ENCODE results near the gene KL.

KL gene

DNA sequence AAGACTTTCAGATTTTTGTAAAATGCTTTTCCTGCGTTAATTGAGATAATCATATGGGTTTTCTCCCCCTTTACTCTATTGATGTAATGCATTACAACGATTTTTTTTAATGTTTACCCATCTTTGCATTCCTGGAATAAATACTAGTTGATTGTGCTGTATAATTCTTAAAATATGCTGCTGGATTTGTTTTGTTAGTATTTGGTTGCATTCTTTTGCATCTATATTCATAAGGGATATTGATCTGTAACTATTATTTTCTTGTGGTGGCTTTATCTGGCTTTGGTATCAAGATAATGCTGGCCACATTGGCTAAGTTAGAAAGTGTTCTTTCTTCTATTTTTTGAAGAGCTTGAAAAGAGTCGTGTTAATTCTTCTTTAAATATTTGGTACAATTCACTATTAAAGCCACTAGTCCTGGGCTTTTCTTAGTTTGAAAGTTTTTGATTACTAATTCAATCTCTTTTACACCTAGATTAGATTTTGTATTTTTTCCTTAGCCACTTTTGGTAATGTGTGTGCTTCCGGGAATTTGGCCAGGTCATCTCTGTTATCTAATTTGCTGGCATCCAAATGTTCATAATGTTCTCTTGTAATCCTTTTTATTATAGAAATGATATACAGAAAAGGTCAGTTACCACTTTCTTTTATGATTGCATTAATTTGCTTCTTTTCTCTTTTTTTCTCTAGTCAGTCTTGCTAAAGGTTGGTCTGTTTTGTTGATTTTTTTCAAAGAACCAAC lies 29.8 kb downstream of the KL start:
- DNase-seq, result no peak

DNA sequence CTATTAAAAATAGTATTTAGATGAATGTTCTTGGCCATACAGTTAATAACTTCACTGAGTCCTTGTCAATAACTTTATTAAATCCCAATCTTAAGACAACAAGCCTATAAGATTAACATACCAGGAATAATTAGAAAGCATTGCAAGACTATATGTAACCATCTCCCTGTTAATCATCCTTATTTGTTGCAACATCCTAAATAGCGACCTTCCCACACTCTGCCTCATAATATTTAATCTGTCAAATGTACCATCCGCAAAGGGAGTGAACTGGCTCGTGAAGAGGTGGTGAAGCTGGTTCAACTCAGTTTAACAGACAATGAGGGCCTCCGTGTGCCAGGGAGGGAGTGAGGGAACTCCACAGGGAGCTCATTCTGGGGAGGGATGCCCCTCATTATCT lies 33.9 kb downstream of the KL start:
- no peak for DNase-seq

DNA sequence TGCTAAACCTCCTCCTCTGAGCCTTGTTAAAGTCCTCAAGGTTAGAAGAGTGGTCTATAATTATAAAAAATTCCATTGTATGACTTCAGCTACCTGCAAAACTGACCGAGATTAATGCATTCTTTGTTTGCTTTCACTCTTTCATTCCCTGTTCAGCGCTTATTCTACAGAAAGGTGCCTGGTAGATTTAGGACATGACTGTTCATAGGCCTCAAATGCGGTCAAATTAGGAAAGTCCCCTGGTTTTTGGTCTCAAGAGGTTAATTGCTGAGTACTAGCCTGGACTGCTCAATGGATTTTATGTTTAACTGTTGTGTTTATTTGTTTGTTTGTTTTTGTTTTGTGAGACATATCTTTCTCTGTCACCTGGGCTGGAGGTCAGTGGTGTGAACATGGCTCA lies 35.4 kb downstream of the KL start:
- DNase-seq, result no peak

DNA sequence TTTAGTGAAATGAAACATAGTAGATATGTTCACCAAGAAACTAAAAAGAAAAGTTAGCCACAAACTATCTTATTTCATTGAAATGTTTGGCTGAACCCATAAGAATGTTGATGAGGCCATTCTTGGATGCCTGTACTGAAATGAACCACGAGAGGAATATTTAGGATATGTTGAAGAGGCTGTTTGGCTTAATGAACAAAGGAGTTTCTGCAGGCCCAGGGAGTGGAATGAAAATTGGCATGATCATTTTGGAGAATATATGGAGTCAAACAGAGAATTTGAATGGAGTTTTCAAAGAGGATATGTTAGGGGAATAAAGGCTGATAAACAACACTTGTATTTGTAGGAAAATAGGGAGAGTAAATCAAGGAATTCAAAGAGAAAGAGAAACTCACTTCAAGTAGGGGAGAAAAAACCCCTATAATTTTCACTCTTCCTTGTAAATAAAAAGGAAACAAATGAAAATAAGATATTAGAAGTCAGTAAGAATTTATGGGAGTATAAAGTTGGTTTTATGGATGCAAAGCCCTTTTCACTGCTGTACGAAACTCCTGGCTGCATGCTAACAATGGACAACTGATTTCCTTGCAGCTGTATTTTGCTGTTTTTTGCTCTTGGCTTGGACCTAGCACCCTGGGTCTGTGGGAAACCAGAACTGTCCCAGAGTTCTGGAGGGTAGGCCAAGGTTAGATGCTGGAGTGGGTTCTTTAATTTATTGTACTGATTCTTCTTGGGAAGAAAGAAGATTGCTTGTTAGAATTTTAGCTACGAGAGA lies 36.5 kb downstream of the KL start:
- DNase-seq, result no peak

DNA sequence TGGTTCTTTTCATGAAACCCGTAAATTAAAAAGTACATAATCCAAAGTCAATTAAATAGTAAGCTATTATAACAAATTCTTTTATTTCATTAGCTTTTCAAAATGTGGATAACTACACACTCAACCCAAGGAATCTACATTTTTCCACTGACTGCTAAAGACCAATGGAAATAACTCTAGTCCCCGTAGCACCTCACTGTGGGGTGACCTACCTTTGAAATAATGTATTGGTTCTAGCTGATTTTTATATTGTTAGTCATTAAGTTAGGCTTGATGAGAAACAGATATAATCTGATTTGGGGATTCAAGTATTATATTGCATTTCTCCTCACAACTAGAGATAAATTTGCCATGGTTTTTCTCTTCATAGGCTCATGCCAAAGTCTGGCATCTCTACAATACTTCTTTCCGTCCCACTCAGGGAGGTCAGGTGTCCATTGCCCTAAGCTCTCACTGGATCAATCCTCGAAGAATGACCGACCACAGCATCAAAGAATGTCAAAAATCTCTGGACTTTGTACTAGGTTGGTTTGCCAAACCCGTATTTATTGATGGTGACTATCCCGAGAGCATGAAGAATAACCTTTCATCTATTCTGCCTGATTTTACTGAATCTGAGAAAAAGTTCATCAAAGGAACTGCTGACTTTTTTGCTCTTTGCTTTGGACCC lies 37.3 kb downstream of the KL start:
- DNase-seq, result no peak

DNA sequence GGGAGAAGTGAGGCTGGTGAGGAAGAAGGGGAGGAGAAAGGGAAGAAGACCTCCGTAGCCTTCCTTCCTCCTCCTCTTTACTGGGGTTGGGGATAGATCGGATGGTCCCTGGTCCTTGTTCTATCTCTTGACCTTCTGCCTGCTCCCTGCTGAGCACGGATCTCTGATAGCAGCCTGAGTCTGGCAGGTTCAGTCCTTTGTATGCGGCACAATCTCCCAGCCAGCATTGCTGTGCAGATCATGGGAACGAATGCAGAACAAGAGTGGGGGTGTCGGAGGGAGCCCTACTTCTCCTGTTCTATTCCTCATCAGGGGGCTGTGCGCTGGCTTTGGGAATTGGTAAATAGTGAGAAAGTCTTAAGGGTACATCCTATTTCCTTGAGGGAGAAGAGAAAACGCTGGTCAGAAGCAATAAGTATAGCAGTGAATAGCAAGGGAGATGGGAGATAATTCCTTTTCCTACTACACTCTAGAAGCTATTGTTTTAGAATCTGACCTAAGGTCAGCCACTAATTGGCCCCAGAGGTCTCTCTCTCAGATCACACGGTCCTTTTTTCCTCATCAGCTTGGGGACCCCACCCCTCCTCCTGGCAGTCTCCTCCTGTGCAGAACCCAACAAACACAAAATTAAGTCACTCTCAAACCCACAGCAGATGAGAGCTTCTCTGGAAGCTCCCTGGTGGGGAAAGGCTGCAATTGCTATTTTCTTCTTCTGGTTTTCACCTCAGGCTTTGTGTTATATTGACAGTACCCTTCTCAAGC lies 41.0 kb downstream of the KL start:
- no peak for DNase-seq

DNA sequence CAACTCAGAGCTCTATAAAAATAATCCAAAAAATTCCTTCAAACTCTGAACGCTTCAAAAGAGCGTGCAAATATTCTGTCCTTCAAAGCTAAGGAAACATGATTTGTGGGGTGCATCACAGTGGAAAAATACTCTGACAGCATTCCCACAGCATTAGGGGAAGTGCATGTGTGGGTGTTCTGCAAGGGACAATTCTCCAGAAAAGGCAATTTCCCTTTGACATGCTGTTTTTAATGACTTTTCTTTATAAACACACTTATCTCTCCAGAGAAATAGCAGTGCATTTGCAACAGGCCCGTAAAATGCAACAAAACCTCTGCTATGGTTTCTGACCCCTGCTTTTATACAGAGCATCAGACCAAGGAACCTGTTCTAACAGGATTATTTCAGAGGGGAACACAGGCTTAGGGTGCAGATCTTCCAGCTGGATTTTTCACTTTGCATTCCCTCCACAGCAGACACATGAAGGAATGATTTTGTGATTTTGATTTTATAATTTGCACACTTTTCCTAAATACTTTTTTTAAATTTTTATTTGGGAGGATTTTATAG lies 42.6 kb downstream of the KL start:
- no peak for DNase-seq

DNA sequence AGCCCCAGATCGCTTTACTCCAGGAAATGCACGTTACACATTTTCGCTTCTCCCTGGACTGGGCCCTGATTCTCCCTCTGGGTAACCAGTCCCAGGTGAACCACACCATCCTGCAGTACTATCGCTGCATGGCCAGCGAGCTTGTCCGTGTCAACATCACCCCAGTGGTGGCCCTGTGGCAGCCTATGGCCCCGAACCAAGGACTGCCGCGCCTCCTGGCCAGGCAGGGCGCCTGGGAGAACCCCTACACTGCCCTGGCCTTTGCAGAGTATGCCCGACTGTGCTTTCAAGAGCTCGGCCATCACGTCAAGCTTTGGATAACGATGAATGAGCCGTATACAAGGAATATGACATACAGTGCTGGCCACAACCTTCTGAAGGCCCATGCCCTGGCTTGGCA lies 44.6 kb downstream of the KL start:
- DNase-seq, result no peak

DNA sequence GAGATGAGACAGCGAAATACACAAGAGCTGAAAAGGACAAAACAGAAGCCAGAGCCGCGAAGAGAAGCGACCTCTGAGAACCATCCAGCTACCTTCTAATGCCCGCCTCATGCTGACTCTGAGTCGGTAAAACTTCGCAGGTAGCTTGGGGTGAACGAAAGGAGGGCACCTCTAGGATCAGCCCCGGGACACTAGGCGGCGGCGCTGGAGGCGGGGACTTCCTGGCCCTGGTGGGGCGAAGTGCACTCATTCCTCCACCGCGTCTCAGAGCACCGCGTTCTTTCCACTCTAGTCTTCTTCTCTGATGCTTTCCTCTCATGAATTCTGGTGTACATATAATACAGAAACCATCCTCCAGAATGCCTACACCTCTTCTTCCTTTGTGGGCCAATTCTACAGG lies 50.1 kb downstream of the KL start:
- no peak for DNase-seq

DNA sequence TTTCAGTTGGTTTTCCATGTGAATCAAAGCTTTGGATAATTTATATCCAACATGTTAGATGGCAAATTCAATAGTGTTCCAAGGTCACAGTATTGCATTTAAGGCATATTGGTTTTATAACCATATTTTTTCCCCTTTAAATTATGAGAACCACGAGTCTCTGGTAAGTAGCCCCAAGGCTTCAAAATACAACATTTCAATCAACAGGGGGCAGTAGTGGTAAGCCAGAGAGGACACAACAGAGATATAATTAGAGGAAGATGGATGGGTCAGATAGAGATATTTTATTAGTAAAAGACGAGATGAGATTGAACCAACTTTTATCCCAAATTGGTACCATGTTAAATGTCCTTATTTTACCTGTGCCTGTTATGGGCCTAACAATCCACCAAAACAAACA lies 53.1 kb downstream of the KL start:
- DNase-seq, result no peak

DNA sequence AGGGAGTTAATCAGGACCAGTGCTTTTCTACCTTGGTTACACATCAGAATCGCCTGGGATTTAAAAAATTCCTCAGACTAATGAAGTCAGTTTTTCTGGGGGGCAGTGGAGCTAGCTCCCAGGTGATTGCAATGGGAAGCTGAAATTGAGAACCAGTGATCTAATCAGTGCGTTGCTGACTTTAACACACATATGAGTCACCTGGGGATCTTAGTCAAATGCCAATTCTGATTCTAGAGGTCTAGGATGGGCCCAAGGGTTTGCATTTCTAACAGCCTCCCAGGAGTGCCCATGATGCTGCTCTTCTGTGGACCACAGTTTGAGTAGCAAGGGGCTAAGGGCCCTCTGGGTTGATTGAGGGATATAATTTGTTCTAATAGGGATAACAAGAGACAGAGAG lies 54.5 kb downstream of the KL start:
- no peak for DNase-seq

DNA sequence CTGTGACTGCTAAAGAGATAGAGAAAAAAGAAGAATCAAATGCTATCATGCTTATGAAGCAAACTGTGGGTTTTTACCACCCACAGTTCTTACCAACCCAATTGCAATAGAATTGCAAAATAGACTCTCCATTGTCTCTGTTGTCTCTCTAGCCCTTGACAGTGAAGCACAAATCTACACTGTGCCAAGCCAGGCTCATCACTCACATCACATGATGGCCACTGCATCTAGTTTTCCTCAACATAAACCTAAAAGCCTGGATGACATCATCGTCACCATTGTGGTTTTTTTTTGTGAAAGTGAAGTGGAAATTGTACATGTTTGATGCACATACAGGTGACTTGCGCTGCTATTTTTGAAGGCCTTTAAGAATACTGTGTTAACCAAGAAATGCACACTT lies 56.1 kb downstream of the KL start:
- DNase-seq, result no peak

DNA sequence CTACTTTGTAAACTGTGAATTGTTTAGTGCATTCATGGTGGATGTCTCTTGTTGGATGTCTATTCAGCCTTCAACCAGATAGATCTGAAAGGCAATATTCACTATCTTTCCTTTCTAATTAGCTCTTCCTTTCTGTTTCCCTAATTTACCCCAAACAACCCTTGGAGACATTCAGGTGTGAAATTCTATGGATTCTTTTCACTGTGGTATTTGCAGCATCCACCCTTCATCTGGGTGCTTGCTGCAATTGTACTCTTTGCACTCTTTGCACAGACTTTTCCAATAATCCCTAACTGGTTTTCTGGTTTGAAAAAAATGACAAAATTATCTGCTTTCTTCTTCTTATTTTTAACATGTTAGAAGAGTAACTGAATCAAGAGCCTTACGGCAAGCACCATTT lies 56.5 kb downstream of the KL start:
- no peak for DNase-seq

DNA sequence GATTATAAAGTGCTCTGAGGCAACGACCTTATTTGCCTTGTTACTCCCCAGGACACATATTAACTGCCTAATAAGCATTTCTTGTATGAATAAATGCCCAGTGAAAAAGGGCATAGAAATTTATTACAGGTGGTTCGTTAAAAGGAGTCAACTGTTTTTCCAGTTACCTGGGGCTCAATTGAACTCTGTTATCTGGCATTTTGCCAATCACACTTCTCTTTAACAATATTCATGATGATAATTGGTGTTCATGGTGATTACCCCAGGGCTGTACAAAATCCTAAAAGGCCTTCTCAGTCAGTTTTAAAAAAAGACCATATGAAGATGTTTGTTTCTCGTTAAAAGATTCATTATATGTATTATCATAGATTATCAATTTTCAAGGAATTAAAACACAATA lies 57.1 kb downstream of the KL start:
- DNase-seq, result no peak

DNA sequence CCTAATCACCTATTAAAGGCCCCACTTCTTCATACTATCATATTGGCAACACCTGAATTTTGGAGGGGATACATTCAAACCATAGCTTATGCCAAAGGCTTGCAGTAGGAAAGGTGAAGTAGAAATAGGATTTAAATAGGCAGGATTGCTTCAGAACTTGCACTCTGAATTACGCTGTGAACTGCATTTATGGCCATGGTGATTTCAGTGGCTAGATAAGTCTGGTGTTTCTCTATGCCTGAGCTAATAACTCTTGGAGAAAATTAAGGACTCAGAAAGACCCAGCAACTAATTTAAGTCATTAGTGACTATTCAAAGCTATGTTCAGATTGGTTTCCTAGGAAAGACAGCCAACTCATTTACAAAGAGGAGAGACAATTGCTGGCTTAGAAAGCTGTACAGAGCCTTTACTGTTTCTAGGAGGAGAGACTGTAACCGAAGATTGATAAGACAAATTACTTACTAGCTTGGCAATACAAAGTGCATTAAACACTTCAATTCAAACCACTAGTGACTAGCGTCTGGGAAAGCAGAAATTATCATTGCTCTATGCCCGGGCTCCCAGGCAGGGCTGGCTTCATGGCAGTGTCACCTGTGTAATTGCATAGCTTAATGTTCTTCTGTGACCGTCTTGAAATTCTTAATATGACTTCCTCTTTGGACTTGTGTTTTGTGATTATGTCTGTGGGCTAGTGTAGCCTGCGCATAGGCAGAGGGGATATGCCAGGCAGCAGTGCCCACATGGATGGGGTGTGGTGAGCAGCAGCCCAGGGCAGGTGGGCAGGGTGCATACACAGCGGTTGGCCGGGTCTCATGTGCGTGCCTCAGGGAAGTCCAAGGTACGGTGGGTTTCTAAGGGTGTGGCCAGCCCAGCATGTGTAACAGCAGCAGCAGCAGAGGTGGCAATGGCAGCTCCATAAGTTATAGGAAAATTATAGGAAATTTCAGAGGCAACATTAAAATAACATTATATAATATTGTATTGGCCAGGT lies 60.1 kb downstream of the KL start:
- DNase-seq, result no peak

DNA sequence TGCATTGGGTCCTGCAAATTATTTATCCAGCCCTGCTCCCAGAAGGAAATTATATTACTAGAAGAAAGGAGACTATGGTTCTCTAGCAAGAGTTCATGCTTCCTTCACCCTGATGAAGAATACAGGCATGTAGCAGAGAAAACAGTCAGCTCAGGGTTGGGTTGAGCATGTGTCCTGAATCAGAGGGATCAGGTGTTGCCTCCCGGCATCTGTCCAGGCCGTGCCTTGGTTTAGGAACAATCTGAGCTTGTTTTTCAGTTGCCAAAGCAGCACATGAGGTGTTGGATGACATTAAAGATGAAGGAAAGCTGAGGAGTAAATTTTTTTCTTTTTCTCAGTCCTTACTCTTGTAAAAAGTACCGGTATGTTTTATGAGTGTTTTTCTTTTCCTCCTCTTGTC lies 62.0 kb downstream of the KL start:
- no peak for DNase-seq

DNA sequence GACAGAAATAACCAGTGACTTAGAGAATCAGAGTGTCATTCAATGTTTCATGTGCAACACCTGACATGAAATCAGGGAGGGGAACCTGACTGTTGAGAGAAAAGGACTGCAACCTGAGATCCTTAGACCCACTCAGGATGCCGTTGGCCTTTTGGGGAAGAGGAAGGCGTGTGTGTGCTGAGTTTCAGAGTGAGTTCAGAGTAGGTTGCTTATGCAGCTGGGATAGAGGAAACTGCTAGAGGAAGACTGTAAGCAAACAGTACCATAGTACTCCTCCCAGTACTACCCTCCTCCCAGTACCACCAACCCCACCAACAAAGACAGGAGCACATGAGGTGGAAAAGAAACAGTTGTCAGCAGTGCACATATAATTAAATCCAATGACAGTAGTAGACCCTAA lies 63.7 kb downstream of the KL start:
- no peak for DNase-seq

DNA sequence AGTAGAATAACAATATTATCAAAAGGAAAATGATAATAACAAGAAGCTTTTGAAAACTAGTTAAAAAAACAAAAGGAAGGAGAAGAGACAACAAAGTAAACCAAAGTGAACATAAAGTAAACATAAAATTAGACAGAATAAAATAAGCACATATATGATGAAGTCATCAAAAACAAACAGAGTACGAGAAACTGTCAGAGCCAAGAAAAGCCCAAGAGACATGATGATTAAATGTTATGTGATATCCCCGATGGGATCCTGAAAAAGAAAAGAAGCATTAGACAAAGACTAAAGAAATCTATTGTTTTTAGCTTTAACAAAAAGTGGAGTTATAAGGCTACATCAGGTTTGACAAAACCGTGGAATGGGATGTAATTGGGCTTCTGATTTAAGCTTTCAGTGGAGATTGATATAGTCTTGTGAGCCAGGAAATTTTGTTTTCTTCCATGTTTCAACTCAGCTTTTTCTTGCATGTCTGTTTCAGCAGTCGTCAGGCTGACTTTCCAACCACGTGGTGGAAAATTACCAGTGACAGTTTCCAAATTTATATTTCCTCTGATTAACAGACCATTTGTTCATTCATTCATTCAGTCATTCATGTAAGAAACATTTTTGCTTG lies 64.9 kb downstream of the KL start:
- no peak for DNase-seq

DNA sequence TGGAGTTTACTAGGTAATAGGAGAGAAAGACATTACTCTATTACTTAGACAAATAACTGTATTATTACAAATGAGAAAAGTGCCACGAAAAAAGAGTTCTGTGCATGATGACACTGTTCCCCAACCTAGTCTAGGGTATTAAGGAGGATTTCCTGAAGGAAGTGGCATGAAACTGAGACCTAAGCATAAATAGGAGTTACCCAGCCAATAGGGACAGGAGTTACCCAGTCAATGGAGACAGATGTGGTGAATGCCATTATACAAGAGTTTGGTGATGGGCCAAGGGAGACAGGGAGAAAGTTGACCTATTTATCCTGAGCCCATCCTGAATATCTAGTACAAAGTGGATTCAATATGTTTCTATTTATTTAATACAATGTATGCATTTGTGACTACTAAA lies 65.4 kb downstream of the KL start:
- DNase-seq, result no peak

DNA sequence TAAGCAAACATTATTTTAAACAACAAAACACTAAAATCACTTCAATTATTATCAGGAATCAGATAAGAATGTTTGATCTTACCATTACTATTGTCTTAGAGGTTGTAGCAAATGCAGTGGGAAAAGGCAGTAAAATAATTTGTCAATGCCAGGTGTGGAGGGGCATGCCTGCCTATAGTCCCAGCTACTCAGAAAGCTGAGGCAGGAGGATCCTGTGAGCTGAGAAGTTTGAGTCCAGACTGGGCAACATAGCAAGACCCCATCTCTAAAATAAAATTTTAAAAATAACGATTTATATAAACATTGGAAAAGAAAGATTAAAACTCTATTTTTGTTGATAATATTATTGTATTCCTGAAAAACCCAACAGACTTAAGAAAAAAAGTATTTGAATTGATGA lies 66.8 kb downstream of the KL start:
- no peak for DNase-seq

DNA sequence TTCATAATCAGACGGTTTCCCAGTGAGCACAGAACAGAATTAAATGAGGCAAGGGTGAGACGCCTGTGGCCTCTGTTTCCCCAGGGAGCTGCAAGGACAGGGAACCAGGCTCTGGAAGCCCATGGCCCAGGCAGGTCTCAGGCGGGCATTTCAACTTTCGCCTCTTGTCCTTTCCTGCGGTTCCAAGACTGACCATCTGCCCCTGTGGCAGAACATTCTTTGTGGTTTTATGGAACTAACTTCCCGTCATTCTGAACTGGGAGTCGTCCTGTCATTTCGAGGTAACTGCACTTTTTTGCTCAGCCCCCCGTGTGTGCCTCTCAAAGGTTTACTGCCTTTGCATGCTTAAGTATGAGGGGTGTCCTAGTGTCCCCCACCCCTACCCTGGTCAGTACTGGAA lies 70.9 kb downstream of the KL start:
- no peak for DNase-seq
